Smooth muscle cell (in vitro differentiated cells): ENCODE measurements around the gene REC8. TPM values are rescaled to one million over a fixed set of nuclear protein-coding genes. Genes with fewer than 3 reads are reported as not detected.

Experiments used
- DNase-seq: peaks from one replicate; lab custom pipeline; 2025; ENCODE audit not compliant: unreplicated experiment; lab: John Stamatoyannopoulos, UW
- H2AFZ ChIP-seq: fragments of 200-600 bp; sonication (generic); 2 replicates; pipeline ENCODE4 v1.6.0; 2016; ENCODE audit warnings: antibody characterized with exemption, low read depth, mild to moderate bottlenecking
- H3F3A ChIP-seq: fragments of 200-600 bp; sonication (generic); 2 replicates; pipeline ENCODE4 v1.6.0; 2017; ENCODE audit warnings: antibody characterized with exemption, low read depth
- H3K27ac ChIP-seq: fragments of 200-600 bp; sonication (generic); 2 replicates; pipeline ENCODE4 v1.5.1; 2016; ENCODE audit warnings: low read depth, mild to moderate bottlenecking
- H3K27me3 ChIP-seq: fragments of 200-600 bp; sonication (generic); 2 replicates; pipeline ENCODE4 v1.6.1; 2016; ENCODE audit warnings: low read depth, mild to moderate bottlenecking
- H3K36me3 ChIP-seq: fragments of 200-600 bp; sonication (generic); 2 replicates; pipeline ENCODE4 v1.5.1; 2016; ENCODE audit warnings: low read depth
- H3K4me1 ChIP-seq: fragments of 200-600 bp; sonication (generic); 2 replicates; pipeline ENCODE4 v1.5.1; 2016; ENCODE audit warnings: low read depth
- H3K4me2 ChIP-seq: fragments of 200-600 bp; sonication (generic); 2 replicates; pipeline ENCODE4 v1.6.0; 2016; ENCODE audit warnings: mild to moderate bottlenecking
- H3K4me3 ChIP-seq: fragments of 200-600 bp; sonication (generic); 2 replicates; pipeline ENCODE4 v1.5.1; 2016; ENCODE audit warnings: mild to moderate bottlenecking
- H3K79me2 ChIP-seq: fragments of 200-600 bp; sonication (generic); 2 replicates; pipeline ENCODE4 v1.6.0; 2016; ENCODE audit warnings: low read depth, mild to moderate bottlenecking
- H3K9ac ChIP-seq: fragments of 200-600 bp; sonication (generic); 2 replicates; pipeline ENCODE4 v1.6.0; 2016; ENCODE audit warnings: low read depth
- H3K9me3 ChIP-seq: fragments of 200-600 bp; sonication (generic); replicated peaks from 2 replicates; pipeline ENCODE4 v1.5.1; 2016; ENCODE audit warnings: low read depth
- H4K20me1 ChIP-seq: fragments of 200-600 bp; sonication (generic); 2 replicates; pipeline ENCODE4 v1.6.0; 2016; ENCODE audit warnings: low read depth
- CTCF ChIP-seq: fragments of 200-600 bp; sonication (generic); IDR thresholded peaks from 2 replicates; pipeline ENCODE4 v1.5.1; 2017; ENCODE audit warnings: borderline replicate concordance, mild to moderate bottlenecking, antibody characterized with exemption; ENCODE audit not compliant: insufficient read depth, poor library complexity, severe bottlenecking
- WGBS: methylation state at CpG from one replicate; pipeline ENCODE4 v1.1.7; 2016; ENCODE audit warnings: low lambda C conversion rate; 5-methylcytosine and 5-hydroxymethylcytosine counted together
- polyA plus RNA-seq: library from polyadenylated mRNA; unstranded; fragments of >200 nt; fragmentation: Nextera tagmentation; extraction: Ambion mirVana; gene quantifications from 2 replicates; pipeline ENCODE4 v1.2.1, GENCODE V29; 2016
- total RNA-seq: library from RNA; depleted of rRNA; stranded (reverse); fragments of >200 nt; gene quantifications from 2 replicates; pipeline ENCODE4 v1.2.3, GENCODE V29; 2014

Gene REC8
- total and polyA plus RNA-seq, 2 experiments from 2014 or later: 9.3 to 16.8 TPM

- H3K27ac ChIP-seq: no peak overlapping the region
- no peaks in the 10 kb centered on the region for H3K79me2 ChIP-seq
These were observed 6.7 kb downstream of the REC8 start for GRCh38 chr14:24178399-24179178.

GRCh38 chr14:24179294-24179960 is 7.5 kb downstream of the REC8 start:
- no peak overlapping the region for H3K9ac ChIP-seq

More at GRCh38 chr14:24178399-24179178, 6.7 kb downstream of the REC8 start:
- 89% methylated on average over 12 of the region's 12 CpGs for WGBS
- no peaks in the 10 kb centered on the region for H3K27me3 ChIP-seq
- DNase-seq: no peak
- no peak overlapping the region for H3K9ac ChIP-seq
- H3K4me1 ChIP-seq: no peaks in the 10 kb centered on the region
- H3K36me3 ChIP-seq: no peaks in the 10 kb centered on the region
- no peaks in the 10 kb centered on the region for H3K9me3 ChIP-seq
- H3K4me3 ChIP-seq: no peak overlapping the region
- H3F3A ChIP-seq: no peaks in the 10 kb centered on the region
- no peak overlapping the region for H3K4me2 ChIP-seq
- H2AFZ ChIP-seq: no peak overlapping the region
- TF ChIP-seq CTCF: no peak
- no peaks in the 10 kb centered on the region for H4K20me1 ChIP-seq

GRCh38 chr14:24179961-24180796 is 8.3 kb downstream of the REC8 start:
- Histone ChIP-seq H3K9me3 (no peaks in the 10 kb centered on the region), H4K20me1 (no peaks in the 10 kb centered on the region), H3K4me3 (no peak overlapping the region), H3K27ac (no peak overlapping the region), H3K4me1 (no peaks in the 10 kb centered on the region), H3K27me3 (no peaks in the 10 kb centered on the region), H3K9ac (no peak overlapping the region), H3F3A (no peaks in the 10 kb centered on the region), H2AFZ (no peak overlapping the region), H3K4me2 (no peak overlapping the region), H3K79me2 (no peaks in the 10 kb centered on the region), H3K36me3 (no peaks in the 10 kb centered on the region)
- TF ChIP-seq CTCF: no peak
- DNase-seq: no peak
- WGBS: 92% methylated on average over 18 of the region's 18 CpGs

More at GRCh38 chr14:24179294-24179960, 7.5 kb downstream of the REC8 start:
- H3K27me3 ChIP-seq: no peaks in the 10 kb centered on the region
- 97% methylated on average over 14 of the region's 14 CpGs for WGBS
- H3K27ac ChIP-seq: no peak overlapping the region
- H3K4me2 ChIP-seq: no peak overlapping the region
- no peaks in the 10 kb centered on the region for H3K9me3 ChIP-seq
- H4K20me1 ChIP-seq: no peaks in the 10 kb centered on the region
- TF ChIP-seq CTCF: no peak
- H3K4me3 ChIP-seq: no peak overlapping the region
- no peaks in the 10 kb centered on the region for H3K79me2 ChIP-seq
- no peak overlapping the region for H2AFZ ChIP-seq
- no peaks in the 10 kb centered on the region for H3F3A ChIP-seq
- H3K4me1 ChIP-seq: no peaks in the 10 kb centered on the region
- no peaks in the 10 kb centered on the region for H3K36me3 ChIP-seq
- DNase-seq: no peak
